HEK293 (cell line): ENCODE data around the gene SYCP2.

Experiments
- CTCF ChIA-PET: fragments of 350-600 bp; formaldehyde crosslinking; extraction: SDS; loops from one replicate; lab custom pipeline; 2021; ENCODE audit warnings: antibody characterized with exemption; lab: Yijun Ruan, JAX
- POLR2A ChIA-PET: fragments of 300-600 bp; formaldehyde crosslinking; extraction: SDS; loops from one replicate; lab custom pipeline; 2020; ENCODE audit warnings: antibody characterized with exemption, inconsistent platforms; lab: Yijun Ruan, JAX
- H3K27ac ChIP-seq: fragments of 200-500 bp; sonication (Bioruptor generic); 2 replicates; pipeline ENCODE4 v1.5.1; 2014; ENCODE audit warnings: low read depth, low read length, control low read depth, inconsistent platforms; ENCODE audit errors: extremely low read depth
- H3K36me3 ChIP-seq, 2 experiments: fragments of 200-500 bp in 1 of 2; sonication (Bioruptor generic) in 1 of 2; 1 replicate in 1 of 2; 2 replicates in 1 of 2; pipeline ENCODE4 v1.5.1; 2014 to 2017; ENCODE audit warnings: inconsistent platforms in 2 of 2, low read length in 2 of 2; ENCODE audit not compliant: control insufficient read depth in 2 of 2, insufficient read depth in 1 of 2
- H3K4me1 ChIP-seq: fragments of 200-500 bp; sonication (Bioruptor generic); 2 replicates; pipeline ENCODE4 v1.5.1; 2014; ENCODE audit warnings: mild to moderate bottlenecking, low read length, inconsistent platforms; ENCODE audit not compliant: control insufficient read depth, insufficient read depth
- H3K4me3 ChIP-seq: 2 replicates; pipeline ENCODE4 v1.5.1; 2011; ENCODE audit warnings: low read depth, mild to moderate bottlenecking, control low read depth, low read length, moderate library complexity
- H3K9me3 ChIP-seq: fragments of 200-500 bp; sonication (Bioruptor generic); 2 replicates; pipeline ENCODE4 v1.5.1; 2014; ENCODE audit warnings: low read depth, low read length, inconsistent platforms; ENCODE audit not compliant: control insufficient read depth, insufficient read depth
- BCL11A ChIP-seq: fragments of 450-650 bp; formaldehyde crosslinking; IDR thresholded peaks from 2 replicates; pipeline ENCODE4 v1.5.1; 2016; ENCODE audit warnings: low read depth, missing biosample characterization, missing genetic modification characterization
- GLIS2 ChIP-seq: fragments of 450-650 bp; formaldehyde crosslinking; IDR thresholded peaks from 2 replicates; pipeline ENCODE4 v1.5.1; 2016; ENCODE audit warnings: missing biosample characterization, missing genetic modification characterization
- HOXD13 ChIP-seq: sonication (generic); formaldehyde crosslinking; IDR thresholded peaks from 2 replicates; pipeline ENCODE4 v1.8.0; 2022; ENCODE audit warnings: missing genetic modification reagents, borderline replicate concordance
- KLF1 ChIP-seq: fragments of 450-650 bp; formaldehyde crosslinking; IDR thresholded peaks from 2 replicates; pipeline ENCODE4 v1.5.1; 2016; ENCODE audit warnings: missing biosample characterization, missing genetic modification characterization
- KLF16 ChIP-seq: fragments of 450-650 bp; formaldehyde crosslinking; IDR thresholded peaks from 2 replicates; pipeline ENCODE4 v1.5.1; 2017; ENCODE audit warnings: missing biosample characterization, missing genetic modification characterization
- OVOL3 ChIP-seq: fragments of 450-650 bp; formaldehyde crosslinking; IDR thresholded peaks from 2 replicates; pipeline ENCODE4 v1.5.1; 2016; ENCODE audit warnings: missing biosample characterization, missing genetic modification characterization
- ZBTB20 ChIP-seq: fragments of 450-650 bp; formaldehyde crosslinking; IDR thresholded peaks from 2 replicates; pipeline ENCODE4 v1.5.1; 2016; ENCODE audit warnings: missing biosample characterization, missing genetic modification characterization
- ZBTB48 ChIP-seq: fragments of 450-650 bp; formaldehyde crosslinking; IDR thresholded peaks from 2 replicates; pipeline ENCODE4 v1.5.1; 2016; ENCODE audit warnings: missing biosample characterization, missing genetic modification characterization
- ZNF157 ChIP-seq: fragments of 450-650 bp; formaldehyde crosslinking; IDR thresholded peaks from 2 replicates; pipeline ENCODE4 v1.5.1; 2016; ENCODE audit warnings: missing biosample characterization, missing genetic modification characterization
- ZNF16 ChIP-seq: fragments of 450-650 bp; formaldehyde crosslinking; IDR thresholded peaks from 2 replicates; pipeline ENCODE4 v1.5.1; 2016; ENCODE audit warnings: low read depth, missing biosample characterization, missing genetic modification characterization
- ZNF423 ChIP-seq: fragments of 450-650 bp; formaldehyde crosslinking; IDR thresholded peaks from 2 replicates; pipeline ENCODE4 v1.5.1; 2016; ENCODE audit warnings: missing biosample characterization, missing genetic modification characterization
- ZNF426 ChIP-seq: fragments of 450-650 bp; formaldehyde crosslinking; IDR thresholded peaks from 2 replicates; pipeline ENCODE4 v1.5.1; 2017; ENCODE audit warnings: missing biosample characterization, missing genetic modification characterization, mild to moderate bottlenecking, inconsistent platforms, moderate library complexity
- ZNF473 ChIP-seq: fragments of 450-650 bp; formaldehyde crosslinking; IDR thresholded peaks from 2 replicates; pipeline ENCODE4 v1.5.1; 2017; ENCODE audit warnings: missing biosample characterization, missing genetic modification characterization
- ZNF600 ChIP-seq: fragments of 450-650 bp; formaldehyde crosslinking; IDR thresholded peaks from 2 replicates; pipeline ENCODE4 v1.5.1; 2016; ENCODE audit warnings: missing biosample characterization, missing genetic modification characterization
- ZNF664 ChIP-seq: fragments of 450-650 bp; formaldehyde crosslinking; IDR thresholded peaks from 2 replicates; pipeline ENCODE4 v1.5.1; 2016; ENCODE audit warnings: missing biosample characterization, missing genetic modification characterization
- ZNF837 ChIP-seq: fragments of 450-650 bp; formaldehyde crosslinking; IDR thresholded peaks from 2 replicates; pipeline ENCODE4 v1.5.1; 2016; ENCODE audit warnings: missing biosample characterization, missing genetic modification characterization
- TF ChIP-seq, protein P1 (sequence below): fragments of 450-650 bp; formaldehyde crosslinking; IDR thresholded peaks from 2 replicates; pipeline ENCODE4 v1.5.1; 2016; ENCODE audit warnings: missing biosample characterization, missing genetic modification characterization
- TF ChIP-seq, protein P2 (sequence below): fragments of 450-650 bp; formaldehyde crosslinking; IDR thresholded peaks from 2 replicates; pipeline ENCODE4 v1.5.1; 2016; ENCODE audit warnings: missing biosample characterization, missing genetic modification characterization, low read depth
- TF ChIP-seq, protein P3 (sequence below): fragments of 450-650 bp; formaldehyde crosslinking; IDR thresholded peaks from 2 replicates; pipeline ENCODE4 v1.5.1; 2016; ENCODE audit warnings: missing biosample characterization, missing genetic modification characterization

SYCP2 gene

DNA sequence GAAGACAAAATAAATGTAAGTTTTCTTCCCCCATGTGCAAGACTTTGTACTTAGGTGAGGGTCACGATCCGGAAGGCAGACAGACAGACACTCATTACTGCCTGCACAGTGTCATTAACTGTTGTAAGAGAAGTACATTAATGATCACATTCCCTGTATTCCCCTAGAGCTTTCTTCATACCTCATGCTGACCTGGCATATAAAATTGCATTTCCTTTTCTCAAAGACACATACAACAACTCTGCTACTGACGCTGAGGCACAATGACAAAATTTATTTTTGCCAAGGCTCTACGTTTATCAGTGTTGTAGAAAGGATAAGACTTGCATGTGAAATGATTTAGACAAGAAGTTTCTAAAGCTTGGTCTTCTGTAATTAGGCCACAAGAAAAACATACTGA is 3.0 kb upstream of the SYCP2 start:
- ChIA-PET CTCF (interaction anchor here (0.6 to 0.7 kb wide), 4 partner anchors 11 to 538 kb away, joined by 3 read pairs; no protein-coding TSS in a partner anchor), POLR2A (interaction anchor here (0.9 kb wide), 1 partner anchor 56 kb away, joined by 3 read pairs; no protein-coding TSS in a partner anchor)
- Histone ChIP-seq H3K36me3 (no peaks in the 10 kb centered on the region), H3K27ac (no peak overlapping the region), H3K4me1 (peaks cover 11% of the 10 kb centered on the region), H3K4me3 (no peak overlapping the region), H3K9me3 (no peaks in the 10 kb centered on the region)
- no peak for TF ChIP-seq ZNF16 (tag by site-specific recombination)
- TF ChIP-seq ZNF600 = 0 out of 2 replicates have a peak, but pooled peaks have one; percentile 26
- no peak for TF ChIP-seq BCL11A (tag by site-specific recombination)
- TF ChIP-seq, protein P1, sequence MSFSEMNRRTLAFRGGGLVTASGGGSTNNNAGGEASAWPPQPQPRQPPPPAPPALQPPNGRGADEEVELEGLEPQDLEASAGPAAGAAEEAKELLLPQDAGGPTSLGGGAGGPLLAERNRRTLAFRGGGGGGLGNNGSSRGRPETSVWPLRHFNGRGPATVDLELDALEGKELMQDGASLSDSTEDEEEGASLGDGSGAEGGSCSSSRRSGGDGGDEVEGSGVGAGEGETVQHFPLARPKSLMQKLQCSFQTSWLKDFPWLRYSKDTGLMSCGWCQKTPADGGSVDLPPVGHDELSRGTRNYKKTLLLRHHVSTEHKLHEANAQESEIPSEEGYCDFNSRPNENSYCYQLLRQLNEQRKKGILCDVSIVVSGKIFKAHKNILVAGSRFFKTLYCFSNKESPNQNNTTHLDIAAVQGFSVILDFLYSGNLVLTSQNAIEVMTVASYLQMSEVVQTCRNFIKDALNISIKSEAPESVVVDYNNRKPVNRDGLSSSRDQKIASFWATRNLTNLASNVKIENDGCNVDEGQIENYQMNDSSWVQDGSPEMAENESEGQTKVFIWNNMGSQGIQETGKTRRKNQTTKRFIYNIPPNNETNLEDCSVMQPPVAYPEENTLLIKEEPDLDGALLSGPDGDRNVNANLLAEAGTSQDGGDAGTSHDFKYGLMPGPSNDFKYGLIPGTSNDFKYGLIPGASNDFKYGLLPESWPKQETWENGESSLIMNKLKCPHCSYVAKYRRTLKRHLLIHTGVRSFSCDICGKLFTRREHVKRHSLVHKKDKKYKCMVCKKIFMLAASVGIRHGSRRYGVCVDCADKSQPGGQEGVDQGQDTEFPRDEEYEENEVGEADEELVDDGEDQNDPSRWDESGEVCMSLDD (tag by site-specific recombination) = no peak
- no peak for TF ChIP-seq ZNF423 (tag by site-specific recombination)
- TF ChIP-seq ZNF664 (tag by site-specific recombination) = no peak

DNA sequence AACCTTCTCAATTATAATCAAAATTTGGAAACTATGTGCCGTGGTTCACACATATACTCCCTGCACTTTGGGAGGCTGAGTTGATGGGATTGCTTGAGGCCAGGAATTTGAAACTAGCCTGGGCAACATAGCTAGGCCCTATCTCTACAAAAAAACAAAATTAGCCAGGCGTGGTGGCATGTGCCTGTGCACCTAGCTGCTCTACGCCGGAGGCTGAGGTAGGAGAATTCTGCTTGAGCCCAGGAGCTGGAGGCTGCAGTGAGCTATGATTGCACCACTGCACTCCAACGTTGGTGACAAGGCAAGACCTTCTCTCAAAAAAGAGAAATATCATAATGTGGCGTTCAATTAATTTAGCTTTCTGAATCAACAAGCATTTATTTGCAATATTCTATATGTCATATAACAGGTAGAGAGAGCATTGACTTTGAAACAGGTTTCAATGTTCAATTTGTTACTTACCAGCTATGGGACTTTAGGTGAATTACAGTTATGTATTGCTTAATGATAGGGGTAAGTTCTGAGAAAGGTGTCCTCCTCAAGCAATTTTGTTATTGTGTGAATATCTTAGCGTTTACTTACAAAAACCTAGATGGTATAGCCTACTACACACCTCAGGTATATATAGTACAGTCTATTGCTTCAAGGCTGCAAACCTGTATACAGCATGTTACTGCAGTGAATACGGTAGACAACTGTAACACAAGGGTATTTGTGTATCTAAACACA is 2.2 kb upstream of the SYCP2 start:
- ChIA-PET CTCF (interaction anchor here (0.6 to 2.6 kb wide), 6 partner anchors 10 to 187 kb away, joined by 3 to 19 read pairs (median 8); no protein-coding TSS in a partner anchor), POLR2A (interaction anchor here (0.9 kb wide), 1 partner anchor 56 kb away, joined by 3 read pairs; no protein-coding TSS in a partner anchor)
- Histone ChIP-seq H3K9me3 (no peaks in the 10 kb centered on the region), H3K27ac (no peak overlapping the region), H3K36me3 (no peaks in the 10 kb centered on the region), H3K4me3 (no peak overlapping the region), H3K4me1 (peaks cover 11% of the 10 kb centered on the region)
- TF ChIP-seq, protein P2, sequence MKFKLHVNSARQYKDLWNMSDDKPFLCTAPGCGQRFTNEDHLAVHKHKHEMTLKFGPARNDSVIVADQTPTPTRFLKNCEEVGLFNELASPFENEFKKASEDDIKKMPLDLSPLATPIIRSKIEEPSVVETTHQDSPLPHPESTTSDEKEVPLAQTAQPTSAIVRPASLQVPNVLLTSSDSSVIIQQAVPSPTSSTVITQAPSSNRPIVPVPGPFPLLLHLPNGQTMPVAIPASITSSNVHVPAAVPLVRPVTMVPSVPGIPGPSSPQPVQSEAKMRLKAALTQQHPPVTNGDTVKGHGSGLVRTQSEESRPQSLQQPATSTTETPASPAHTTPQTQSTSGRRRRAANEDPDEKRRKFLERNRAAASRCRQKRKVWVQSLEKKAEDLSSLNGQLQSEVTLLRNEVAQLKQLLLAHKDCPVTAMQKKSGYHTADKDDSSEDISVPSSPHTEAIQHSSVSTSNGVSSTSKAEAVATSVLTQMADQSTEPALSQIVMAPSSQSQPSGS (tag by site-specific recombination) = no peak
- TF ChIP-seq, protein P3, sequence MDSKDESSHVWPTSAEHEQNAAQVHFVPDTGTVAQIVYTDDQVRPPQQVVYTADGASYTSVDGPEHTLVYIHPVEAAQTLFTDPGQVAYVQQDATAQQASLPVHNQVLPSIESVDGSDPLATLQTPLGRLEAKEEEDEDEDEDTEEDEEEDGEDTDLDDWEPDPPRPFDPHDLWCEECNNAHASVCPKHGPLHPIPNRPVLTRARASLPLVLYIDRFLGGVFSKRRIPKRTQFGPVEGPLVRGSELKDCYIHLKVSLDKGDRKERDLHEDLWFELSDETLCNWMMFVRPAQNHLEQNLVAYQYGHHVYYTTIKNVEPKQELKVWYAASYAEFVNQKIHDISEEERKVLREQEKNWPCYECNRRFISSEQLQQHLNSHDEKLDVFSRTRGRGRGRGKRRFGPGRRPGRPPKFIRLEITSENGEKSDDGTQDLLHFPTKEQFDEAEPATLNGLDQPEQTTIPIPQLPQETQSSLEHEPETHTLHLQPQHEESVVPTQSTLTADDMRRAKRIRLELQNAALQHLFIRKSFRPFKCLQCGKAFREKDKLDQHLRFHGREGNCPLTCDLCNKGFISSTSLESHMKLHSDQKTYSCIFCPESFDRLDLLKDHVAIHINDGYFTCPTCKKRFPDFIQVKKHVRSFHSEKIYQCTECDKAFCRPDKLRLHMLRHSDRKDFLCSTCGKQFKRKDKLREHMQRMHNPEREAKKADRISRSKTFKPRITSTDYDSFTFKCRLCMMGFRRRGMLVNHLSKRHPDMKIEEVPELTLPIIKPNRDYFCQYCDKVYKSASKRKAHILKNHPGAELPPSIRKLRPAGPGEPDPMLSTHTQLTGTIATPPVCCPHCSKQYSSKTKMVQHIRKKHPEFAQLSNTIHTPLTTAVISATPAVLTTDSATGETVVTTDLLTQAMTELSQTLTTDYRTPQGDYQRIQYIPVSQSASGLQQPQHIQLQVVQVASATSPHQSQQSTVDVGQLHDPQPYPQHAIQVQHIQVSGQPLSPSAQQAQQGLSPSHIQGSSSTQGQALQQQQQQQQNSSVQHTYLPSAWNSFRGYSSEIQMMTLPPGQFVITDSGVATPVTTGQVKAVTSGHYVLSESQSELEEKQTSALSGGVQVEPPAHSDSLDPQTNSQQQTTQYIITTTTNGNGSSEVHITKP (tag by site-specific recombination) = peak; percentile 51

DNA sequence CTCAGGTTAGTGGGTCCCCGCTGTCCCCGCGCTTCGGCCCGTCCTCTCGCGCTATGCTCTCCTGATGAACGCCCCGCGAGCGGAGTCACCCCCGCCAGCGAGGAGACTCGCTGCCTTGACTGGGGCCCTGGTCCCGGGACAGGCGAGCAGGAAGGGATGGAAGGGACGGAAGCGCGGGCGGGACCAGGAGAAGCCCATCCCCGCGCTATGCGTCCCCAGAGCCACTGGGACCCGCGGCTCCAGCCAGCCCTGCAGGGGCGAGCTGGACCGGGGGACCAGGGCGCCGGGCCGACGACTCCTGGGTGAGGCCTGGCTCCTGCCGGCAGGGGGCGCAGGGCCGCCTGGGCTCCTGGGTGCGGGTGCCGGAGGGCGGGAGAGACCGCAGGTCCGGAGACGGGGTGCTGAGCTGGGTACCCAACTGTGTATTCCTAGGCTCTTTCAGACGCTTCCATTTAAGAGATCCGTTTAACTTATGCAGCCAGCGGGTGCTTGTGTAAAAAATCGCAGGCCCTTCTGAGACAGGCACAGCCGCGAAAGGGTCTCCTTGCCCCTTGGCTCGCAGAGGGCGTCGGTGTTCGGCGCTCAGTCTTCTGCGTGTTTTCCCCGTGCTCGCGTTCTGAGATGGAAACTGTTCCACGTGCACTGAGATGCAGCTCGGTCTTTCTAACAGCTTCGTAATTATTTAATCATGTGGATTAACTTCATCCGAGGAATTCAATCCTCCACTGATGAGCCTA is 580 bp upstream of the SYCP2 start:
- Histone ChIP-seq H3K4me1 (peaks cover 14% of the 10 kb centered on the region), H3K27ac (peak overlapping the region; percentile 55; the same call in 1 of the 2 replicates), H3K4me3 (peak overlapping the region; percentile 63), H3K9me3 (no peaks in the 10 kb centered on the region), H3K36me3 (no peaks in the 10 kb centered on the region)
- POLR2A ChIA-PET = interaction anchor here (0.6 kb wide), 1 partner anchor 258 kb away, joined by 3 read pairs; no protein-coding TSS in a partner anchor
- CTCF ChIA-PET = interaction anchor here (0.5 to 2.6 kb wide), 24 partner anchors 9 to 152 kb away, joined by 3 to 19 read pairs (median 3); no protein-coding TSS in a partner anchor
- peak; percentile 66 for TF ChIP-seq ZBTB20 (tag by site-specific recombination)
- no peak for TF ChIP-seq ZNF837 (tag by site-specific recombination)
- TF ChIP-seq HOXD13 = no peak
- TF ChIP-seq ZNF426 = no peak
- no peak for TF ChIP-seq ZNF157 (tag by site-specific recombination)
- 0 out of 2 replicates have a peak, but pooled peaks have one; percentile 42 for TF ChIP-seq ZBTB48
- no peak for TF ChIP-seq KLF1 (tag by site-specific recombination)
- no peak for TF ChIP-seq ZNF473 (tag by site-specific recombination)
- no peak for TF ChIP-seq OVOL3 (tag by site-specific recombination)
- TF ChIP-seq GLIS2 (tag by site-specific recombination) = peak; percentile 70; the same call in 1 of the 2 replicates
- peak; percentile 41; the same call in 1 of the 2 replicates for TF ChIP-seq ZNF423 (tag by site-specific recombination)
- peak; percentile 63; the same call in 1 of the 2 replicates for TF ChIP-seq KLF16 (tag by site-specific recombination)
